Hepatocyte (in vitro differentiated cells): ENCODE data around the gene OR56A5. TPM values are rescaled to one million over a fixed set of nuclear protein-coding genes. Genes with fewer than 3 reads are reported as not detected.

Experiments
- DNase-seq: peaks from one replicate; pipeline ENCODE4 v3.0.0-alpha.2; 2016; ENCODE audit warnings: low spot score
- H2AFZ ChIP-seq: fragments of 200-600 bp; sonication (generic); 2 replicates; pipeline ENCODE4 v1.6.0; 2016; ENCODE audit warnings: antibody characterized with exemption, mild to moderate bottlenecking
- H3K27ac ChIP-seq: fragments of 200-600 bp; sonication (generic); 2 replicates; pipeline ENCODE4 v1.5.1; 2016; ENCODE audit warnings: mild to moderate bottlenecking
- H3K27me3 ChIP-seq: fragments of 200-600 bp; sonication (generic); 2 replicates; pipeline ENCODE4 v1.6.1; 2016
- H3K36me3 ChIP-seq: fragments of 200-600 bp; sonication (generic); replicated peaks from 2 replicates; pipeline ENCODE4 v1.5.1; 2016; ENCODE audit warnings: low read depth; ENCODE audit not compliant: insufficient read depth
- H3K4me1 ChIP-seq: fragments of 200-600 bp; sonication (generic); 2 replicates; pipeline ENCODE4 v1.5.1; 2016; ENCODE audit warnings: mild to moderate bottlenecking, moderate library complexity; ENCODE audit not compliant: insufficient read depth
- H3K4me2 ChIP-seq: fragments of 200-600 bp; sonication (generic); 2 replicates; pipeline ENCODE4 v1.6.0; 2016
- H3K4me3 ChIP-seq: fragments of 200-600 bp; sonication (generic); 2 replicates; pipeline ENCODE4 v1.5.1; 2016; ENCODE audit warnings: mild to moderate bottlenecking
- H3K79me2 ChIP-seq: fragments of 200-600 bp; sonication (generic); 2 replicates; pipeline ENCODE4 v1.6.0; 2017; ENCODE audit warnings: mild to moderate bottlenecking
- H3K9me2 ChIP-seq: fragments of 200-600 bp; sonication (generic); replicated peaks from 2 replicates; pipeline ENCODE4 v1.6.0; 2017; ENCODE audit warnings: mild to moderate bottlenecking; ENCODE audit not compliant: insufficient read depth
- H3K9me3 ChIP-seq: fragments of 200-600 bp; sonication (generic); 2 replicates; pipeline ENCODE4 v1.5.1; 2016; ENCODE audit warnings: low read depth, mild to moderate bottlenecking
- H4K20me1 ChIP-seq: fragments of 200-600 bp; sonication (generic); 2 replicates; pipeline ENCODE4 v1.6.0; 2016; ENCODE audit warnings: mild to moderate bottlenecking; ENCODE audit not compliant: insufficient read depth, poor library complexity, severe bottlenecking
- EZH2 ChIP-seq: fragments of 200-600 bp; sonication (generic); IDR thresholded peaks from 2 replicates; pipeline ENCODE4 v1.6.1; 2016; ENCODE audit warnings: antibody characterized with exemption, mild to moderate bottlenecking, borderline replicate concordance
- EZH2phosphoT487 ChIP-seq: fragments of 200-600 bp; sonication (generic); IDR thresholded peaks from one replicate; pipeline ENCODE4 v1.6.1; 2018; ENCODE audit warnings: antibody characterized with exemption, mild to moderate bottlenecking, low read depth, moderate library complexity; ENCODE audit not compliant: unreplicated experiment, severe bottlenecking
- WGBS: methylation state at CpG from one replicate; pipeline ENCODE4 v1.1.6; 2016; ENCODE audit warnings: low lambda C conversion rate; ENCODE audit errors: missing lambda C conversion rate; 5-methylcytosine and 5-hydroxymethylcytosine counted together
- polyA plus RNA-seq: library from polyadenylated mRNA; unstranded; fragments of >200 nt; fragmentation: Nextera tagmentation; extraction: Ambion mirVana; gene quantifications from 2 replicates; pipeline ENCODE4 v1.2.1, GENCODE V29; 2016
- small RNA-seq: library from RNA; depleted of rRNA; stranded (forward); fragments of <200 nt; gene quantifications from one replicate; pipeline ENCODE3, GENCODE V24; 2014
- total RNA-seq: library from RNA; depleted of rRNA; stranded (reverse); fragments of >200 nt; gene quantifications from 2 replicates; pipeline ENCODE4 v1.2.3, GENCODE V29; 2014
- TF ChIP-seq, protein P1 (sequence below): fragments of 200-600 bp; sonication (generic); IDR thresholded peaks from 2 replicates; pipeline ENCODE4 v1.5.1; 2016; ENCODE audit warnings: antibody characterized with exemption, mild to moderate bottlenecking; ENCODE audit not compliant: poor library complexity

The OR56A5 gene
- total and polyA plus RNA-seq, 2 experiments from 2014 or later, result not detected

DNA sequence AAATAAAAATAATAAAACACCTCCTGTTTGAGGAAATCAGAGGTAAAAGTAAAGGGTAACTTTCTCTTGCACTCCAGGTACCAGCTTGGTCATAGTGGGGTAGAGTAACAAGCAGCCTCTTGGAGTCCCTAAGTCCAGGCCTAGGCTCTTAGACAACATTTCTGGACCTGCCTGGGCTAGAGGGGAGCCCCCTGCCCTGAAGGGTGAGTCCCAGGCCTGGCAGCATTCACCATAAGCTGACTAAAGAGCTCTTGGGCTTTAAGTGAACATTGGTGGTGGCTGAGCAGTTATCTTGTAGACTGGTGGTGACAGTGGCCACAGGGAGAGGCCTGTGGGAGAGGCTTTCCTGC lies 44.9 kb downstream of the OR56A5 start:
- TF ChIP-seq EZH2 (no peak), EZH2phosphoT487 (no peak)
- TF ChIP-seq, protein P1, sequence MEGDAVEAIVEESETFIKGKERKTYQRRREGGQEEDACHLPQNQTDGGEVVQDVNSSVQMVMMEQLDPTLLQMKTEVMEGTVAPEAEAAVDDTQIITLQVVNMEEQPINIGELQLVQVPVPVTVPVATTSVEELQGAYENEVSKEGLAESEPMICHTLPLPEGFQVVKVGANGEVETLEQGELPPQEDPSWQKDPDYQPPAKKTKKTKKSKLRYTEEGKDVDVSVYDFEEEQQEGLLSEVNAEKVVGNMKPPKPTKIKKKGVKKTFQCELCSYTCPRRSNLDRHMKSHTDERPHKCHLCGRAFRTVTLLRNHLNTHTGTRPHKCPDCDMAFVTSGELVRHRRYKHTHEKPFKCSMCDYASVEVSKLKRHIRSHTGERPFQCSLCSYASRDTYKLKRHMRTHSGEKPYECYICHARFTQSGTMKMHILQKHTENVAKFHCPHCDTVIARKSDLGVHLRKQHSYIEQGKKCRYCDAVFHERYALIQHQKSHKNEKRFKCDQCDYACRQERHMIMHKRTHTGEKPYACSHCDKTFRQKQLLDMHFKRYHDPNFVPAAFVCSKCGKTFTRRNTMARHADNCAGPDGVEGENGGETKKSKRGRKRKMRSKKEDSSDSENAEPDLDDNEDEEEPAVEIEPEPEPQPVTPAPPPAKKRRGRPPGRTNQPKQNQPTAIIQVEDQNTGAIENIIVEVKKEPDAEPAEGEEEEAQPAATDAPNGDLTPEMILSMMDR, result no peak
- Histone ChIP-seq H3K9me2 (no peaks in the 10 kb centered on the region), H2AFZ (no peak overlapping the region), H3K4me3 (no peak overlapping the region), H3K4me2 (no peak overlapping the region), H3K4me1 (no peaks in the 10 kb centered on the region), H4K20me1 (no peaks in the 10 kb centered on the region), H3K27me3 (no peaks in the 10 kb centered on the region), H3K36me3 (no peaks in the 10 kb centered on the region), H3K27ac (no peak overlapping the region), H3K79me2 (no peaks in the 10 kb centered on the region), H3K9me3 (no peaks in the 10 kb centered on the region)
- DNase-seq, result no peak

DNA sequence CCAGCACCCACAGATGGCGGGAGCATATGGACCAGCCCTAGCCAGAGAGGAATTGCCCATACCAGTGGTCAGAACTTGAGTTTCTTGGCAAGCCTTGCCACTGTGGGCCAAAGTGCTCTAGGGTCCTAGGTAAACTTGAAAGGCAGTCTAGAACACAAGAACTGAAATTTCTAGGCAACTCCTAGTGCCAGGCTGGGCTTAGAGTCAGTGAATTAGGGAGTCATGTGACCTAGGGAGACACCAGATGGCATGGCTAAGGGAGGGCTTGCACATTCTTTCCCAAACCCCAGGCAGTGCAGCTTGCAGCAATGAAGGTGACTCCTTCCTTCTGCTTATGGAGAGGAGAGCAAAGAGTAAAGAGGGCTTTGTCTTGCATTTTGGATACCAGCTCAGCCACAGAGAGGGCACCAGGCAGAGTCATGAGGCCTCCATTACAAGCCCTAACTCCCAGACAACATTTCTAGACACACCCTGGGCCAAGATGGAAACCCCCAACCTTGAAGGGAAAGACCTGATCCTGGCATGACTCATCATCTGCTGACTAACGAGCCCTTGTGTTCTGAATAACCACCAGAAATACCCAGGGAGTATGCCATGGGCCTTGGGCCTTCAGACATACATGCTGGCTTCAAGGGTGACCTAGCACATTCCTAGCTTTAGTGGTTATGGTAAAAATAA lies 45.4 kb downstream of the OR56A5 start:
- Histone ChIP-seq H3K4me1 (no peaks in the 10 kb centered on the region), H3K4me2 (no peak overlapping the region), H3K27ac (no peak overlapping the region), H3K9me3 (no peaks in the 10 kb centered on the region), H4K20me1 (no peaks in the 10 kb centered on the region), H3K4me3 (no peak overlapping the region), H3K79me2 (no peaks in the 10 kb centered on the region), H2AFZ (no peak overlapping the region), H3K36me3 (no peaks in the 10 kb centered on the region), H3K27me3 (no peaks in the 10 kb centered on the region), H3K9me2 (no peaks in the 10 kb centered on the region)
- WGBS, result 83% methylated on average over 2 of the region's 2 CpGs
- no peak for DNase-seq
- TF ChIP-seq EZH2phosphoT487 (no peak), EZH2 (no peak)
- TF ChIP-seq, protein P1, result no peak

Small RNA genes lying within 50 kb of the gene (small RNA-seq; reads per million reads assigned to genes)
- not detected for gene RNA5SP329

Other genes with a start within 250 kb of the OR56A5 start
- not detected in 2 replicates for gene OR56B1, start 232.0 kb downstream of the OR56A5 start, total RNA-seq
- not detected in 2 replicates for gene OR56B1, start 232.0 kb downstream of the OR56A5 start, polyA plus RNA-seq
- gene OR52N4, start 214.3 kb downstream of the OR56A5 start, total RNA-seq, result not detected in 2 replicates
- gene OR52N4, start 214.3 kb downstream of the OR56A5 start, polyA plus RNA-seq, result not detected in 2 replicates
- gene OR52N5, start 185.1 kb downstream of the OR56A5 start, total RNA-seq, result 0.16 TPM in 1 of 2 replicates, not detected in the other
- gene OR52N5, start 185.1 kb downstream of the OR56A5 start, polyA plus RNA-seq, result not detected in 2 replicates
- gene OR52N1, start 177.2 kb downstream of the OR56A5 start, total RNA-seq, result not detected in 2 replicates
- gene OR52N1, start 177.2 kb downstream of the OR56A5 start, polyA plus RNA-seq, result not detected in 2 replicates
- not detected in 2 replicates for gene OR52N2, start 159.6 kb downstream of the OR56A5 start, total RNA-seq
- not detected in 2 replicates for gene OR52N2, start 159.6 kb downstream of the OR56A5 start, polyA plus RNA-seq
- not detected in 2 replicates for gene OR52E6, start 126.6 kb downstream of the OR56A5 start, total RNA-seq
- gene OR52E6, start 126.6 kb downstream of the OR56A5 start, polyA plus RNA-seq, result not detected in 2 replicates
- not detected in 2 replicates for gene OR52E8, start 110.8 kb downstream of the OR56A5 start, total RNA-seq
- gene OR52E8, start 110.8 kb downstream of the OR56A5 start, polyA plus RNA-seq, result not detected in 2 replicates
- gene OR52E4, start 87.9 kb downstream of the OR56A5 start, total RNA-seq, result not detected in 2 replicates
- not detected in 2 replicates for gene OR52E4, start 87.9 kb downstream of the OR56A5 start, polyA plus RNA-seq
- not detected in 2 replicates for gene OR52E5, start 75.3 kb downstream of the OR56A5 start, total RNA-seq
- gene OR52E5, start 75.3 kb downstream of the OR56A5 start, polyA plus RNA-seq, result not detected in 2 replicates
- gene OR56A3, start 26.2 kb downstream of the OR56A5 start, total RNA-seq, result not detected in 2 replicates
- gene OR56A3, start 26.2 kb downstream of the OR56A5 start, polyA plus RNA-seq, result not detected in 2 replicates
- gene OR52L1, start 18.5 kb upstream of the OR56A5 start, total RNA-seq, result not detected in 2 replicates
- gene OR52L1, start 18.5 kb upstream of the OR56A5 start, polyA plus RNA-seq, result not detected in 2 replicates
- not detected in 2 replicates for gene OR56A4, start 38.5 kb upstream of the OR56A5 start, total RNA-seq
- gene OR56A4, start 38.5 kb upstream of the OR56A5 start, polyA plus RNA-seq, result not detected in 2 replicates
- gene OR56A1, start 62.3 kb upstream of the OR56A5 start, total RNA-seq, result 0.07 and 0.08 TPM in 2 replicates
- not detected in 2 replicates for gene OR56A1, start 62.3 kb upstream of the OR56A5 start, polyA plus RNA-seq
- not detected in 2 replicates for gene OR56B4, start 139.2 kb upstream of the OR56A5 start, total RNA-seq
- not detected in 2 replicates for gene OR56B4, start 139.2 kb upstream of the OR56A5 start, polyA plus RNA-seq
- not detected in 2 replicates for gene OR52B2, start 201.8 kb upstream of the OR56A5 start, total RNA-seq
- not detected in 2 replicates for gene OR52B2, start 201.8 kb upstream of the OR56A5 start, polyA plus RNA-seq
- gene OR52W1, start 230.7 kb upstream of the OR56A5 start, total RNA-seq, result not detected in 2 replicates
- gene OR52W1, start 230.7 kb upstream of the OR56A5 start, polyA plus RNA-seq, result not detected in 2 replicates
- not detected in 2 replicates for gene C11orf42, start 237.1 kb upstream of the OR56A5 start, total RNA-seq
- not detected in 2 replicates for gene C11orf42, start 237.1 kb upstream of the OR56A5 start, polyA plus RNA-seq